GM19467 (cell line): ENCODE measurements around the gene CD3G.
"Not testable (repeated sequence)": the region's sequence is repeated elsewhere in the genome, so short reads cannot be mapped to it uniquely, and the experiment has no call there.

Experiments used
- ATAC-seq: cut with Tn5 transposase; IDR thresholded peaks from one replicate; pipeline ENCODE4 v1.9.1; 2021; ENCODE audit warnings: mild to moderate bottlenecking, moderate library complexity; ENCODE audit not compliant: unreplicated experiment

Gene CD3G

GRCh38 chr11:118343981-118344515 is at the start of gene CD3G:
Gene CD3G, plus strand, starts transcription at chr11:118344344. Its CDS starts 80 bp downstream, at chr11:118344424.
- ATAC-seq, result no peak

- no peak for ATAC-seq
Observed at GRCh38 chr11:118295199-118295598, 48.9 kb upstream of the CD3G start.

- no peak for ATAC-seq
Observed at GRCh38 chr11:118295815-118296454, 48.2 kb upstream of the CD3G start.

GRCh38 chr11:118301600-118302195 is 42.4 kb upstream of the CD3G start:
- no peak for ATAC-seq

- ATAC-seq, result no peak
Observed at GRCh38 chr11:118304227-118304567, 39.9 kb upstream of the CD3G start.

GRCh38 chr11:118304568-118305248 is 39.4 kb upstream of the CD3G start, which contains the start of gene CD3E:
Gene CD3E, plus strand, starts transcription at chr11:118304730. Its CDS starts 223 bp downstream, at chr11:118304953.
- no peak for ATAC-seq

GRCh38 chr11:118305726-118306125 is 38.4 kb upstream of the CD3G start:
- ATAC-seq, result no peak

GRCh38 chr11:118306556-118306955 is 37.6 kb upstream of the CD3G start:
- no peak for ATAC-seq

GRCh38 chr11:118308995-118309528 is 35.1 kb upstream of the CD3G start:
- not testable (repeated sequence) for ATAC-seq

GRCh38 chr11:118310271-118310670 is 33.9 kb upstream of the CD3G start:
- no peak for ATAC-seq

GRCh38 chr11:118310781-118311485 is 33.2 kb upstream of the CD3G start:
- ATAC-seq, result no peak

- ATAC-seq, result no peak
Observed at GRCh38 chr11:118311518-118311917, 32.6 kb upstream of the CD3G start.

GRCh38 chr11:118312328-118312727 is 31.8 kb upstream of the CD3G start:
- ATAC-seq, result no peak

GRCh38 chr11:118313242-118313641 is 30.9 kb upstream of the CD3G start:
- ATAC-seq, result no peak

- no peak for ATAC-seq
Observed at GRCh38 chr11:118314988-118315411, 29.1 kb upstream of the CD3G start.

GRCh38 chr11:118318124-118318523 is 26.0 kb upstream of the CD3G start:
- ATAC-seq, result no peak

- no peak for ATAC-seq
Observed at GRCh38 chr11:118318581-118319336, 25.4 kb upstream of the CD3G start.

- no peak for ATAC-seq
Observed at GRCh38 chr11:118319337-118319707, 24.8 kb upstream of the CD3G start.

GRCh38 chr11:118320515-118320914 is 23.6 kb upstream of the CD3G start:
- no peak for ATAC-seq

- ATAC-seq, result no peak
Observed at GRCh38 chr11:118321386-118322082, 22.6 kb upstream of the CD3G start.
